WTC11 (cell line): ENCODE data around the gene MANF. TPM values are rescaled to one million over a fixed set of nuclear protein-coding genes. Genes with fewer than 3 reads are reported as not detected.

Source experiments
- ATAC-seq: fragments of 200-7000 bp; cut with Tn5 transposase; 2 replicates; pipeline ENCODE4 v1.10.0; 2021; ENCODE audit warnings: mild to moderate bottlenecking, moderate library complexity
- CTCF ChIA-PET: fragments of 300-600 bp; sonication (Branson Sonifier 250); formaldehyde crosslinking; loops from one replicate; lab custom pipeline; 2021; ENCODE audit warnings: antibody characterized with exemption; lab: Charles Lee
- POLR2A ChIA-PET: fragments of 350-600 bp; sonication (Branson Sonifier 250); formaldehyde crosslinking; loops from one replicate; lab custom pipeline; 2021; ENCODE audit warnings: antibody characterized with exemption; lab: Charles Lee
- DNase-seq: peaks from one replicate; pipeline ENCODE4 v3.0.0; 2021; ENCODE audit warnings: low spot score
- H3K27ac Mint-ChIP-seq: 2 replicates; pipeline ENCODE4 v1.8.0; 2021; ENCODE audit warnings: mixed read lengths
- H3K27me3 Mint-ChIP-seq: 2 replicates; pipeline ENCODE4 v1.8.0; 2021; ENCODE audit warnings: low read depth, mild to moderate bottlenecking, moderate library complexity, mixed read lengths
- H3K36me3 Mint-ChIP-seq: 2 replicates; pipeline ENCODE4 v1.8.0; 2021; ENCODE audit warnings: mixed read lengths
- H3K4me1 Mint-ChIP-seq: 2 replicates; pipeline ENCODE4 v1.8.0; 2022; ENCODE audit warnings: mixed read lengths
- H3K4me3 Mint-ChIP-seq: 2 replicates; pipeline ENCODE4 v1.8.0; 2021; ENCODE audit warnings: mild to moderate bottlenecking, moderate library complexity, mixed read lengths
- H3K9me3 Mint-ChIP-seq: 2 replicates; pipeline ENCODE4 v1.8.0; 2021; ENCODE audit warnings: mixed read lengths
- HMGA2 ChIP-seq: fragments of 250-450 bp; sonication (Bioruptor Pico); IDR thresholded peaks from 2 replicates; pipeline ENCODE4 v1.4.0; 2021; ENCODE audit warnings: mild to moderate bottlenecking, moderate library complexity
- JUN ChIP-seq: sonication (generic); formaldehyde crosslinking; IDR thresholded peaks from 2 replicates; pipeline ENCODE4 v1.8.0; 2023; ENCODE audit warnings: mild to moderate bottlenecking, missing genetic modification reagents
- NFATC4 ChIP-seq: fragments of 250-450 bp; sonication (Bioruptor Pico); IDR thresholded peaks from 2 replicates; pipeline ENCODE4 v1.9.0; 2021; ENCODE audit warnings: mild to moderate bottlenecking
- NFE2L1 ChIP-seq: sonication (generic); formaldehyde crosslinking; IDR thresholded peaks from 2 replicates; pipeline ENCODE4 v1.8.1; 2023; ENCODE audit warnings: missing genetic modification reagents
- NR3C1 ChIP-seq: sonication (generic); formaldehyde crosslinking; conservative IDR thresholded peaks from 2 replicates; pipeline ENCODE4 v1.8.1; 2023; ENCODE audit warnings: low read depth, mild to moderate bottlenecking, missing genetic modification reagents
- SMAD3 ChIP-seq: sonication (generic); formaldehyde crosslinking; IDR thresholded peaks from 2 replicates; pipeline ENCODE4 v1.8.0; 2022; ENCODE audit warnings: missing genetic modification reagents, mild to moderate bottlenecking, borderline replicate concordance
- TCF7 ChIP-seq: sonication (generic); formaldehyde crosslinking; IDR thresholded peaks from 2 replicates; pipeline ENCODE4 v1.8.0; 2022; ENCODE audit warnings: mild to moderate bottlenecking, low read depth, missing genetic modification reagents, moderate library complexity
- ZNF219 ChIP-seq: sonication (generic); formaldehyde crosslinking; IDR thresholded peaks from 2 replicates; pipeline ENCODE4 v1.8.0; 2023; ENCODE audit warnings: missing genetic modification reagents, mild to moderate bottlenecking, borderline replicate concordance
- total RNA-seq: library from RNA; stranded (reverse); gene quantifications from 3 replicates; pipeline ENCODE4 v1.2.3, GENCODE V29; 2021
- TF ChIP-seq, protein P1 (sequence below): sonication (generic); formaldehyde crosslinking; IDR thresholded peaks from 2 replicates; pipeline ENCODE4 v1.8.0; 2022; ENCODE audit warnings: mild to moderate bottlenecking, missing genetic modification reagents
- TF ChIP-seq, protein P2 (sequence below): sonication (generic); formaldehyde crosslinking; conservative IDR thresholded peaks from 2 replicates; pipeline ENCODE4 v1.8.1; 2023; ENCODE audit warnings: mild to moderate bottlenecking, low read depth, missing genetic modification reagents, moderate library complexity
- TF ChIP-seq, protein P3 (sequence below): fragments of 200-600 bp; IDR thresholded peaks from 2 replicates; pipeline ENCODE4 v1.8.0; 2022; ENCODE audit warnings: antibody characterized with exemption
- TF ChIP-seq, protein P4 (sequence below): sonication (generic); formaldehyde crosslinking; IDR thresholded peaks from 2 replicates; pipeline ENCODE4 v1.8.1; 2022; ENCODE audit warnings: low read depth, mild to moderate bottlenecking, moderate library complexity, missing genetic modification reagents, borderline replicate concordance
- TF ChIP-seq, protein P5 (sequence below): sonication (generic); formaldehyde crosslinking; IDR thresholded peaks from 2 replicates; pipeline ENCODE4 v1.8.1; 2023; ENCODE audit warnings: mild to moderate bottlenecking, missing genetic modification reagents
- TF ChIP-seq, protein P6 (sequence below): sonication (generic); formaldehyde crosslinking; IDR thresholded peaks from 2 replicates; pipeline ENCODE4 v1.8.0; 2023; ENCODE audit warnings: mild to moderate bottlenecking, missing genetic modification reagents

The MANF gene
- total RNA-seq, 1 experiment from 2014 or later = 121 TPM

DNA sequence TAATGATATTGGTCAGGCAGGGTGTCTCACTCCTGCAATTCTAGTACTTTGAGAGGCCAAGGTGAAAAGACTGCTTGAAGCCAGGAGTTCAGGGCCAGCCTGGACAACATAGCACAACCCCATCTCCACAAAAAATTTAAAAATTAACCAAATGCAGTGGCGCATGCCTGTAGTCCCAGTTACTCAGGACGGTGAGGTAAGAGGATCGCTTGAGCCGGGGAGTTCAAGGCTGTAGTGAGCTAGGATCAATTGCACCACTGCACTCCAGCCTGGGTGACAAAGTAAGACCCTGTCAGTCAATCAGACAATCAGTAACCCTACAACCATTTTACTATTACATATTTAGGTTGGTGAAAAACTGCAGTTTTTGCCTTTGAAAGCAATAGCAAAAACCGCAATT is 49.0 kb downstream of the MANF start:
- H3K36me3 Mint-ChIP-seq = peaks cover 28% of the 10 kb centered on the region
- H3K4me1 Mint-ChIP-seq = no peaks in the 10 kb centered on the region
- no peaks in the 10 kb centered on the region for H3K27me3 Mint-ChIP-seq
- DNase-seq = no peak
- H3K27ac Mint-ChIP-seq = no peak overlapping the region
- H3K4me3 Mint-ChIP-seq = no peak overlapping the region
- POLR2A ChIA-PET = no interaction called here
- TF ChIP-seq, protein P1, sequence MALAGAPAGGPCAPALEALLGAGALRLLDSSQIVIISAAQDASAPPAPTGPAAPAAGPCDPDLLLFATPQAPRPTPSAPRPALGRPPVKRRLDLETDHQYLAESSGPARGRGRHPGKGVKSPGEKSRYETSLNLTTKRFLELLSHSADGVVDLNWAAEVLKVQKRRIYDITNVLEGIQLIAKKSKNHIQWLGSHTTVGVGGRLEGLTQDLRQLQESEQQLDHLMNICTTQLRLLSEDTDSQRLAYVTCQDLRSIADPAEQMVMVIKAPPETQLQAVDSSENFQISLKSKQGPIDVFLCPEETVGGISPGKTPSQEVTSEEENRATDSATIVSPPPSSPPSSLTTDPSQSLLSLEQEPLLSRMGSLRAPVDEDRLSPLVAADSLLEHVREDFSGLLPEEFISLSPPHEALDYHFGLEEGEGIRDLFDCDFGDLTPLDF = no peak
- TF ChIP-seq HMGA2 = no peak
- TF ChIP-seq, protein P2, sequence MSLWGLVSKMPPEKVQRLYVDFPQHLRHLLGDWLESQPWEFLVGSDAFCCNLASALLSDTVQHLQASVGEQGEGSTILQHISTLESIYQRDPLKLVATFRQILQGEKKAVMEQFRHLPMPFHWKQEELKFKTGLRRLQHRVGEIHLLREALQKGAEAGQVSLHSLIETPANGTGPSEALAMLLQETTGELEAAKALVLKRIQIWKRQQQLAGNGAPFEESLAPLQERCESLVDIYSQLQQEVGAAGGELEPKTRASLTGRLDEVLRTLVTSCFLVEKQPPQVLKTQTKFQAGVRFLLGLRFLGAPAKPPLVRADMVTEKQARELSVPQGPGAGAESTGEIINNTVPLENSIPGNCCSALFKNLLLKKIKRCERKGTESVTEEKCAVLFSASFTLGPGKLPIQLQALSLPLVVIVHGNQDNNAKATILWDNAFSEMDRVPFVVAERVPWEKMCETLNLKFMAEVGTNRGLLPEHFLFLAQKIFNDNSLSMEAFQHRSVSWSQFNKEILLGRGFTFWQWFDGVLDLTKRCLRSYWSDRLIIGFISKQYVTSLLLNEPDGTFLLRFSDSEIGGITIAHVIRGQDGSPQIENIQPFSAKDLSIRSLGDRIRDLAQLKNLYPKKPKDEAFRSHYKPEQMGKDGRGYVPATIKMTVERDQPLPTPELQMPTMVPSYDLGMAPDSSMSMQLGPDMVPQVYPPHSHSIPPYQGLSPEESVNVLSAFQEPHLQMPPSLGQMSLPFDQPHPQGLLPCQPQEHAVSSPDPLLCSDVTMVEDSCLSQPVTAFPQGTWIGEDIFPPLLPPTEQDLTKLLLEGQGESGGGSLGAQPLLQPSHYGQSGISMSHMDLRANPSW (CRISPR knock-in tag) = no peak
- no peak for TF ChIP-seq ZNF219
- ATAC-seq = no peak
- CTCF ChIA-PET = interaction anchor here (0.8 to 2.0 kb wide), 19 partner anchors 9 to 822 kb away, joined by 3 to 20 read pairs (median 7); partner anchors contain the start of genes CISH, DCAF1, MAPKAPK3 and RBM15B
- H3K9me3 Mint-ChIP-seq = no peaks in the 10 kb centered on the region

DNA sequence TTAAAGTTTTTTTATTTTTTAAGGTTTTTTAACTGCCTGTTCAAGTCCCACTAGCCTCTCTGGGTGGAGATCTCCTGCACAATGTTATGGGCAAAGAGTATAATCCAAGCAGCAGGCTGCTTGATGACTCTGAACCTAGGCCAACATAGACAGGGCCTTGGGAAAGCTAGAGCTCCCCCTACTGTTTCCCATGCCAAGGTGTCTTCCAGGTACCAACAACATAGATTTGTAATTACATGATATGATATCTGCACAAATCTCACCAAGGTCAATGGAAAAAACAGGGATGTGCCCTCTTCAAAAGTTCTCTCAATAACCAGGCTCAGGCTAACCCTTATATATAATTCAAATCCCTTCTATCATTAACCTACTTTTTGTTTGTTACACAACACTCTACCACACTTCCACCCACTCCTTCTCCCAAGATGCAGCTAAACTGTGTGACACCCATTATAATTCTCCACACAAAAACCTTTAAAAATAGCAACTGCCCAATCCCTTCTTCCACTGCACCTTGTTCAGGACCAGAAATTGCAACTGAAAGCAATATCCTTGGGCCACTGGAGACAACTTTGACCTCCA is 49.7 kb downstream of the MANF start:
- Mint-ChIP-seq H3K27me3 (no peaks in the 10 kb centered on the region), H3K36me3 (peaks cover 23% of the 10 kb centered on the region), H3K4me3 (no peak overlapping the region), H3K27ac (no peak overlapping the region), H3K9me3 (no peaks in the 10 kb centered on the region), H3K4me1 (no peaks in the 10 kb centered on the region)
- ChIA-PET CTCF (interaction anchor here (0.8 to 2.0 kb wide), 20 partner anchors 9 to 823 kb away, joined by 3 to 20 read pairs (median 6); partner anchors contain the start of genes CISH, DCAF1, MAPKAPK3 and RBM15B), POLR2A (interaction anchor here (0.5 kb wide), 1 partner anchor 65 kb away, joined by 3 read pairs; no protein-coding TSS in a partner anchor)
- peak; percentile 30 for DNase-seq
- peak; percentile 95 for ATAC-seq
- TF ChIP-seq JUN = no peak
- TF ChIP-seq, protein P3, sequence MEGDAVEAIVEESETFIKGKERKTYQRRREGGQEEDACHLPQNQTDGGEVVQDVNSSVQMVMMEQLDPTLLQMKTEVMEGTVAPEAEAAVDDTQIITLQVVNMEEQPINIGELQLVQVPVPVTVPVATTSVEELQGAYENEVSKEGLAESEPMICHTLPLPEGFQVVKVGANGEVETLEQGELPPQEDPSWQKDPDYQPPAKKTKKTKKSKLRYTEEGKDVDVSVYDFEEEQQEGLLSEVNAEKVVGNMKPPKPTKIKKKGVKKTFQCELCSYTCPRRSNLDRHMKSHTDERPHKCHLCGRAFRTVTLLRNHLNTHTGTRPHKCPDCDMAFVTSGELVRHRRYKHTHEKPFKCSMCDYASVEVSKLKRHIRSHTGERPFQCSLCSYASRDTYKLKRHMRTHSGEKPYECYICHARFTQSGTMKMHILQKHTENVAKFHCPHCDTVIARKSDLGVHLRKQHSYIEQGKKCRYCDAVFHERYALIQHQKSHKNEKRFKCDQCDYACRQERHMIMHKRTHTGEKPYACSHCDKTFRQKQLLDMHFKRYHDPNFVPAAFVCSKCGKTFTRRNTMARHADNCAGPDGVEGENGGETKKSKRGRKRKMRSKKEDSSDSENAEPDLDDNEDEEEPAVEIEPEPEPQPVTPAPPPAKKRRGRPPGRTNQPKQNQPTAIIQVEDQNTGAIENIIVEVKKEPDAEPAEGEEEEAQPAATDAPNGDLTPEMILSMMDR = peak; percentile 49; the same call in 1 of the 2 replicates
- TF ChIP-seq, protein P4, sequence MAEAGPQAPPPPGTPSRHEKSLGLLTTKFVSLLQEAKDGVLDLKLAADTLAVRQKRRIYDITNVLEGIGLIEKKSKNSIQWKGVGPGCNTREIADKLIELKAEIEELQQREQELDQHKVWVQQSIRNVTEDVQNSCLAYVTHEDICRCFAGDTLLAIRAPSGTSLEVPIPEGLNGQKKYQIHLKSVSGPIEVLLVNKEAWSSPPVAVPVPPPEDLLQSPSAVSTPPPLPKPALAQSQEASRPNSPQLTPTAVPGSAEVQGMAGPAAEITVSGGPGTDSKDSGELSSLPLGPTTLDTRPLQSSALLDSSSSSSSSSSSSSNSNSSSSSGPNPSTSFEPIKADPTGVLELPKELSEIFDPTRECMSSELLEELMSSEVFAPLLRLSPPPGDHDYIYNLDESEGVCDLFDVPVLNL (CRISPR knock-in tag) = no peak

DNA sequence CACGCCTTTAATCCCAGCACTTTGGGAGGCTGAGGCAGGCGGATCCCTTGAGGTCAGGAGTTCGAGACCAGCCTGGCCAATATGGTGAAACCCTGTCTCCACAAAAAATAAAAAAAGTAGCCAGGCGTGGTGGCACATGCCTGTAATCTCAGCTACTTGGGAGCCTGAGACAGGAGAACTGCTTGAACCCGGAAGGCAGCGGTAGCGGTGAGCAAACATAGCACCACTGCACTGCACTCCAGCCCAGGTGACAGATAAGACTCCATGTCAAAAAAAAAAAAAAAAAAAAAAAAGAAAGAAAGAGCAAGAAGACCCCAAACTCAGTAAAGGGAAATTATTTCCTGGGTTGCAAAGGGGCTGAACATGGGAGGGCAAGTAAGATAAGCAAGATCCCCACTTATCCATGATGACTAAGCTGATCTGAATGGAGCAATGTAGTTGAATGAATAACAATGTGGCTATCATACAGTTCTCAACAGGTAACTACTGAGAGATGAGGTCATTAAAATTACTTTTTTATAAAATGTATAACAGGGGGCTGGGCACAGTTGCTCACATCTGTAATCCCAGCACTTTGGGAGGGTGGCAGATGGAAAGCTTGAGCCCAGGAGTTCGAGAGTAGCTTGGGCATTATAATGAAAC is 52.0 kb downstream of the MANF start:
- POLR2A ChIA-PET = interaction anchor here (0.7 kb wide), 1 partner anchor 245 kb away, joined by 4 read pairs; no protein-coding TSS in a partner anchor
- TF ChIP-seq TCF7 (CRISPR knock-in tag) (no peak), SMAD3 (CRISPR knock-in tag) (no peak), NFATC4 (no peak), NR3C1 (no peak), NFE2L1 (no peak)
- TF ChIP-seq, protein P5, sequence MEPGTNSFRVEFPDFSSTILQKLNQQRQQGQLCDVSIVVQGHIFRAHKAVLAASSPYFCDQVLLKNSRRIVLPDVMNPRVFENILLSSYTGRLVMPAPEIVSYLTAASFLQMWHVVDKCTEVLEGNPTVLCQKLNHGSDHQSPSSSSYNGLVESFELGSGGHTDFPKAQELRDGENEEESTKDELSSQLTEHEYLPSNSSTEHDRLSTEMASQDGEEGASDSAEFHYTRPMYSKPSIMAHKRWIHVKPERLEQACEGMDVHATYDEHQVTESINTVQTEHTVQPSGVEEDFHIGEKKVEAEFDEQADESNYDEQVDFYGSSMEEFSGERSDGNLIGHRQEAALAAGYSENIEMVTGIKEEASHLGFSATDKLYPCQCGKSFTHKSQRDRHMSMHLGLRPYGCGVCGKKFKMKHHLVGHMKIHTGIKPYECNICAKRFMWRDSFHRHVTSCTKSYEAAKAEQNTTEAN (CRISPR knock-in tag) = no peak
- TF ChIP-seq, protein P1 = no peak
- TF ChIP-seq, protein P6, sequence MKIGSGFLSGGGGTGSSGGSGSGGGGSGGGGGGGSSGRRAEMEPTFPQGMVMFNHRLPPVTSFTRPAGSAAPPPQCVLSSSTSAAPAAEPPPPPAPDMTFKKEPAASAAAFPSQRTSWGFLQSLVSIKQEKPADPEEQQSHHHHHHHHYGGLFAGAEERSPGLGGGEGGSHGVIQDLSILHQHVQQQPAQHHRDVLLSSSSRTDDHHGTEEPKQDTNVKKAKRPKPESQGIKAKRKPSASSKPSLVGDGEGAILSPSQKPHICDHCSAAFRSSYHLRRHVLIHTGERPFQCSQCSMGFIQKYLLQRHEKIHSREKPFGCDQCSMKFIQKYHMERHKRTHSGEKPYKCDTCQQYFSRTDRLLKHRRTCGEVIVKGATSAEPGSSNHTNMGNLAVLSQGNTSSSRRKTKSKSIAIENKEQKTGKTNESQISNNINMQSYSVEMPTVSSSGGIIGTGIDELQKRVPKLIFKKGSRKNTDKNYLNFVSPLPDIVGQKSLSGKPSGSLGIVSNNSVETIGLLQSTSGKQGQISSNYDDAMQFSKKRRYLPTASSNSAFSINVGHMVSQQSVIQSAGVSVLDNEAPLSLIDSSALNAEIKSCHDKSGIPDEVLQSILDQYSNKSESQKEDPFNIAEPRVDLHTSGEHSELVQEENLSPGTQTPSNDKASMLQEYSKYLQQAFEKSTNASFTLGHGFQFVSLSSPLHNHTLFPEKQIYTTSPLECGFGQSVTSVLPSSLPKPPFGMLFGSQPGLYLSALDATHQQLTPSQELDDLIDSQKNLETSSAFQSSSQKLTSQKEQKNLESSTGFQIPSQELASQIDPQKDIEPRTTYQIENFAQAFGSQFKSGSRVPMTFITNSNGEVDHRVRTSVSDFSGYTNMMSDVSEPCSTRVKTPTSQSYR (CRISPR knock-in tag) = no peak
- TF ChIP-seq, all 79 proteins: peak for 0
- Mint-ChIP-seq H3K27me3 (no peaks in the 10 kb centered on the region), H3K9me3 (no peaks in the 10 kb centered on the region), H3K36me3 (peaks cover 26% of the 10 kb centered on the region), H3K27ac (no peak overlapping the region), H3K4me3 (no peak overlapping the region), H3K4me1 (no peaks in the 10 kb centered on the region)
- CTCF ChIA-PET = interaction anchor here (0.6 to 0.7 kb wide), 2 partner anchors 19 to 87 kb away, joined by 3 to 4 read pairs; no protein-coding TSS in a partner anchor
- DNase-seq (no peak), ATAC-seq (no peak)
